DMS114 treated with DMSO at 0.1 percent for 48 hours (cell line): ENCODE measurements around the gene KRT23.
"Not testable (repeated sequence)": the region's sequence is repeated elsewhere in the genome, so short reads cannot be mapped to it uniquely, and the experiment has no call there.

Experiments used
- DNase-seq: peaks from one replicate; lab custom pipeline; 2025; ENCODE audit not compliant: unreplicated experiment; lab: John Stamatoyannopoulos, UW

Gene KRT23

DNA sequence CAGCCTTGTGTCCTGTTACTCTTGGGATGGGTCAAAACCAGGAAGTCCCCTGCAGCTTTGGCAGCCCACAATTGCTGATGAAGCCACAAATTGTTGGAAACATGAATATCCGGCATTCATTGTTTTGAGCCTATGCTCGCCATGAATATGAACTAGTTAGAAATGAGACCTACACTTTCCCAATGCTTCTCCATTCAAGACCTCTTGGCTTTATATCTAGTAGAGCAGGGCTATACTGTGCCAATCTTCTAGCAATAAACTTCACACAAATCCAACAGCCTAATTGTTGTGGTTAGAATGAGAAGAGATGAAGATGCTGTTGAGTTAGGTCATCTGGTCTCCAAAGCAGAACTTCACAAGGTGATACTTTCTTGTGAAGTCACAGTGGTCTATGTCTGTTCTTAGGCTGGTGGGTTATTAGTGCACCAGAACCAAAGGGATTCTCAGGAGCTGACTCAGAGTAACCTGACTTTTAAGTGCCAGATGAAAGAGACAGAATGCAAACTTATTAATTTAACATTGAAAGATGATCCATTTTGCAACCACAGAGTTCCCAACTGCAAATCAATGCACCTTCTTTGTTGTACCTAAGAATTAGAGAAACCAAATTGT is 13.7 kb upstream of the KRT23 start:
- DNase-seq: no peak

DNA sequence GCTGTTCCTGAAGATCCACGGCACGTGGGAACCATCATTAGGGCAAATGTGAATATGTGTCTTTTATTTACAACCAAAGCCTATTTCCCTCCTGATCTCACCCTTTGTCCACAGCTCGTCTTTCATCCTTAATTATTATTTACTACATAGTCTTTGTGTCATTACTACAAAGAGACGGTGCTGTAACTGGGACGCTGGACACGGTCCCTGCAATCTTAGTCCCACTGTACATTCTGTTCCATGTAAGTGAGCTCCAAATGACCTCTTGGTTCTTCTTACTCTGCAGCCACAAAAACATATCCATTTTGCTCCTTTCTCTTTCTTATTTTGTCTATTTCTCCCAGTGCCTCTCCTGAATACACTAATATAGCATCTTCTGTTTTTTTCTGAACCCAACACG is 12.7 kb upstream of the KRT23 start:
- DNase-seq: no peak

DNA sequence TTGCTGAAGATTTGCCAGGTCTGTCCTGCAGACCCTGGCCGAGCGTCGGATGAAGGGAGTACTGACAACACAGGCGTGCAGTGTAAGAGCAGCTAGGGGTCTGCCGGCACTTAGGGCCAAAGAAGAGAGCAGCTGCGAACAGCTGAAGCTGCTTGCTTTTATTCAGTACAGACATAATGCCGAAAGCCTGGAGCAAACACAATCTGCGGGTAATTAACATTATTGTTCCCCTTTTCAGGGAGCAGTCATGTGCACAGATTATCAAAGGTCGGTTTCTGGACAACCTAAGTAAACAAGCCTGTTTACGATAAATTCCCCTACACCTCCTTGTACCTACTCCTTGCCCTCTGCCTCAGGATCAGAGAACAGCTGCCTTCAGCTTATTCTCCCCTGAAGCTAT is 12.0 kb upstream of the KRT23 start:
- DNase-seq: no peak

DNA sequence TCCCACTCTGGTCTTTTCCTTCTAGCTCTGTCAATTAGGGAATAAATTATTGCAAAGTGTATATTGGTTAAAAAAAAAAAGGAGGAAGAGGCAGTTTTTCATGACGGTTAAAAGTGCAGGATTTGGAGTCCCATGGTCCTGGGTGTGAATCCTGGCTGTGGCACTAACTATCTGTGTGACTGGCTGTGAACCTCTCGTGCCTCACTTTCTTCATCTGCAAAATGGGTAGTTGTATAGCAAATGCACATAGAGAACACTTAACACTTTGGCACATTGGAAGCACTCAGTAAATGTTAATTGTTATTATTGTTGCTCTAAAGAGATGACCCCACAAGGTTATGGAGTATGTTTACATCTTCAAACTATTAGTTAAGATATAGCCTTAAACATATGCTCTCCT is 10.5 kb upstream of the KRT23 start:
- DNase-seq: no peak

DNA sequence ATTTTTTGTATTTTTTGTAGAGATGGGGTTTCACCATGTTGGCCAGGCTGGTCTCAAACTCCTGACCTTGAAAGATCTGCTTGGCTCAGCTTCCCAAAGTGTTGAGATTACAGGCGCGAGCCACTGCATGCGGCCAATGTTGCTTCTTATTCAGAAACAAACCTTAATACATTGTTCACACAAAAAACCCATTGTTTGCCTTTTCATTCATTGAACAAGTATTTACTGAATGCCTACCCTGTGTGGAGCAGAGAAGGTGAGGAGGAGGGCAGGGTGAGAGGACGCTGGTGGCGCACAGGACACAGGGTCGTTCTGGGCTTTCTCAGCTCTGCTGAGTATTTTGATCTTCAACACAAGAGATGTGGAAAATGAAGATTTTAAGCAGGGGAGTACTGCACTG is 8.0 kb upstream of the KRT23 start:
- DNase-seq: no peak

DNA sequence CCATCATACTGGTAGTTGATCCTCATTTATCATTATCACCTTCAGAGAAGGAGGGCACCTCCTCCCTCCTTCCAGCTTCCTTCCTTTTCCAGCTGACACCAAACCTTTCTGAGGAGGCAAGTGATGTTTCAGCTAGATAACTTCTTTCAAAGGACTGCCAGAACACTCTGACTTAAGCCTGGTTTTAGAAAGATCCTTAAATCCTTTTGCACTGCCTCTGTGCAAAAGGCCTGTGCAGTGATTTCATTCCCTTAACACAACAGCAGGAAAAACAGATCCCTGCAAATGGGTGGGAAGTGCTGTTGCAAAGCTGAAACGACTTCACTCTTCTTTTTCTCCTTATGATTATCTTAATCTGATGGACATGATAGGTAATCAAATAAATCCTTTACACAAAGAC is 7.1 kb upstream of the KRT23 start:
- DNase-seq: no peak

DNA sequence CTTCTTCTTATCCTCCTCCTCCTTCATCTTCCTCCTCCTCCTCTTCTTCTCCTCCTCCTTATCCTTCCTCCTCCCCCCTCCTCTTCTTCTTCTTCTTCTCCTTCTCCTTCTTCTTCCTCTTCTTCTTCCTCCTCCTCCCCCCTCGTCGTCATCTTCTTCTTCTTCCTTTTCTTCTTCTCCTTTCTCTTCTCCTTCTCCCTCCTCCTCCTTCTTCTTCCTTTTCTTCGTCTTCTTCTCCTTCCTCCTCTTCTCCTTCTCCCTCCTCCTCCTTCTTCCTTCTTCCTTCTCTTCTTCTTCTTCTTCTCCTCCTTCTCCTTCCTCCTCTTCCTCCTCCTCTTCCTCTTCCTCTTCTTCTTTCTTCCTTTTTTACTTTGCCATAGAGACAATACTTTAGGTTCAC is 5.1 kb upstream of the KRT23 start:
- DNase-seq: no peak

DNA sequence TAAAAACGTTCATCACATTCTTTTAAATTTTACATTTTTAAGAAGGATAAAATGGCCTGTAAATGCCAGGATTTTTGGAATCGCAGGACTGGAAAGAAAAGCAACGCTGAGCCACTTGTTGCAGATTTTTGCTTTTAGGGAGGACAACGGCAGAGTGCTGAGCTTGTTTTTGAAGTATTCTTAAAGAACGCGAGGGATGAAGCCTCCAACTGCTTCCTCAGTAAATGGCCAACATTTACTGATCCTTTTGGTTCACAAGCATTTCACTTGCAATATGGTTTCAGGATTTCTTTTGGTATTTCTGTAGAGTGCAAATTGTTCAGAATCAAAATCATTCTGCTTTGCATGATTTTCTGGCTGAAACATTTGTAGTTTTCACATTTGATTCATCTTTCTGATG is 2.8 kb upstream of the KRT23 start:
- DNase-seq: no peak

DNA sequence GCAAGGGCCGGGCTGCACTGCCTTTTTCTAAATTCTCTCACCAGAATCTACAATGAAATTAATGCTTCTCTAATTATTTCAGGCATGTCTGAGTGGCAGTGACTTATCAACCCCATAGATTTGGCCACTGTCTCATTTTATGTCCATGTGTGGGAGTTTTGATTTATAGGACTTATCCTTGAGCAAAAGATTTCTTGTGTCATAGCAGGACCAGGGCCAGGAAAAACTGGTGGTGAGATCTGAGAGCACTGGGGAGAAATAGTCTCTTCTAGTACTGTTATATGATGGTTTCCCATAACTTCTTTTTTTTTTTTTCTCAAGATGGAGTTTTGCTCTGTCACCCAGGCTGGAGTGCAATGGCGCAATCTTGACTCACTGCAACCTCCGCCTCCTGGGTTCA is 1.5 kb upstream of the KRT23 start:
- DNase-seq: no peak

DNA sequence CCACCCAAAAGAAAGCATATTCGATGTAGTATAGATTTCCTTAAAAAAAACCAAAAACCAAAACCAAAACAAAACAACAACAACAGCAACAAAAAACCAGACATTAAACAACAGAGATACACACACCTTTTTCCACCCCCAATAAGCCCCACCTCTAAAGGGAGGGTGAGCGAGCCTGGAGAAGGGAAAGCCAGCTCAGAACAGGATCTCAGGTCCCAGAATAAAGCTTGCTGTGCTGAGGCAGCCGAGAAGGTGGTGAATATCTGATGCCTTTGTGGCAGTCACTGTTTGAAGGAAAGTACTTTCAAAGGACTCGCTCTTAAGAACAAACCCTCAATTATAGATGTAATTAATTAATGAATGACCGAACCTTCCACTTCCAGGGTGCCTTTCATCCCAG is 470 bp downstream of the KRT23 start:
- DNase-seq: no peak

DNA sequence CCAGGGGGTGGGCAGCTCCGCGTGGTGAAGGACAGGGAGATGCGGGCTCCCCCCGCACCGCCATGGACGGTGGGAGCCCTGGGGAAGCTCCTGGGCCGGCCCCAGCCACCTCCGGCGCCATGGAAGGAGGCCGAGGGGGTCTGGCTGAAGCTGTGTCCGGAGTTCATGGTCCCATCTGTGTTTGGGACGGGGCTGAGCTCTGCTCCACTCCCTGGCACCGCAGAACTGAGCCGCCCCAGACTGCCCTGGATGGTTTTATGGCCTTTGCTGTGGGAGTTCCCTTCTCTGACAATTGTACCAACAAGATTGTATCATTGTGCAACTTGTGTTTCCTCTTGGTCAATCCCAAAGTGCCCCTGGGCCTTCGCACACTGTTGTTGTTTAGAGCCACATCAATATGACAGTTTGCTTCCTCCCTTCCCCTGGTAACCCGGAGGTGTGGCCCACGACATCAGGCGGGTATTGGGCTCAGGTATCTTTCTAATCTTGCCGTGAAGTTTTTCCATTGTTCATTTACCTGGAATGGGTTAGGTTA is 942 bp downstream of the KRT23 start:
- DNase-seq: no peak

DNA sequence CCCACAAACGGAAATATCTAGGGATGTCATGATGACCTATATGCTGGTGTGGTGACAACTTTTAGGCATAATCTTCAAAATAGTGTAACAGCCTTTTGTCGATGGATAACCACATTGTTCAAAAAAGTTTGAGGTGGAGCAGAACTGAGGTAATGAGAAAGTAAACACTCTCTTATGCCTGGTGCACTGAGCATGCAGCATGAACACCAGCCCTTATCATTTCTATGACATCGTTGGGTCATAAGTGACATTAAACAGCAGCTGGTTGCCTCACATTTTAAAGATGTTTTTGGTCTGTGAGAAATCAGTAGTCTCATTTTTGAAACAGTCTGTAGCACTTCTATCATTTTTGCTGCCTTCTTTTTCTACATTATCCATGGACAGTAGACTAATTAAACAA is 1.8 kb downstream of the KRT23 start:
- no peak for DNase-seq

DNA sequence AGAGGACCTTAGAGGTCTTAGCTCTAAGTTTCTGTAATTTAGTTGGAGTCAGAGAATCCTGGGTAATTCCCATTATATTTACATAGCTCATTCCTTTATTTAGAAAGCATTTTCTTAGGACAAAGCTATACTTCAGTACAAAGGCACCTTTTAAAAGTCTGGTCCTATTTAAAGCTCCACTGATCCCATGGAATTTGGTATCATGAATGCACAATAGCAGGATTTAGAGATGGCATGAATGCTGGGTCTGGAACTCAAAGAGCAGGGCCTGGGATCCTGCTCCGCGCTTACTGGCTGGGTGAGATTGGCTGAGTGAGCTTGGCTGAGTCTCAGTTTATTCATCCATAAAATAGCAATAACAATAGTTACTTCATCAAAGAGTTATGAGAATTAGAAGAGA is 4.8 kb downstream of the KRT23 start:
- no peak for DNase-seq

DNA sequence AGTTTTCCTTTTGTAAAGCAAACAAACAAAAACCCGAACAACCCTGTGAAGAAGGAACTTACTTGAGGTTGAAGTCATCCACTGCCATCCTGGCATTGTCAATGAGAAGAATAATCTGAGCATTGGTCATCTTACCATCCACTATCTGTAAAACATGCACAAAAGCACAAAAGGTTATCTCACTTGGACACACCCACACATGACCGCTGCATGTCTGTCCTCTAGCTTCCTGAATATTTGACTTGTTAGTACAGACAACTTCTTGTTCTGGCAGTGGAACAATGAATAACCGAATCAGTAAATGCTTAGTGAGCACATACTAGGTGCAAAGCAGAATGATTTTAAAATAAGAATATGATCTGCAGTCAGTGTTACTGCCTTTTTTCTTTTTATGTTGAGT is 6.1 kb downstream of the KRT23 start:
- no peak for DNase-seq

DNA sequence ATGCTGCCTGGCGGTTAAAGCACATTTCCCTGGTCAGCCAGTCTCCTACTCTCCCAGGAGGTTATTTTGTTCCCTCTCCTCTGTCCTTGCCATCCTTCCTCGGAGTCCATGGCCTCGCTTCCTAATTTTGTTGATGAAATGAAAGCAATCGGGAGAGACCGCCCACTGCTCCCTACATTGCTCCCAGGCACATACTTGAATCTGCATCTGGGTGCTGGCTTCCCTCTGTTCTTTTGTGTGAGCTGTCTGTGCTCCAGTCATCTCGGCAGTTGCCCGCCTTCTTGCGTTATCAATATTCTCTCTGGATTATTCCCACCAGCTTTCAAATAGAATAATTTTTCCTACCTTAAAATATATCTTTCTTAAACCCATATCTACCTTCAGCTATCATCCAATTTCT is 11.1 kb downstream of the KRT23 start:
- no peak for DNase-seq

DNA sequence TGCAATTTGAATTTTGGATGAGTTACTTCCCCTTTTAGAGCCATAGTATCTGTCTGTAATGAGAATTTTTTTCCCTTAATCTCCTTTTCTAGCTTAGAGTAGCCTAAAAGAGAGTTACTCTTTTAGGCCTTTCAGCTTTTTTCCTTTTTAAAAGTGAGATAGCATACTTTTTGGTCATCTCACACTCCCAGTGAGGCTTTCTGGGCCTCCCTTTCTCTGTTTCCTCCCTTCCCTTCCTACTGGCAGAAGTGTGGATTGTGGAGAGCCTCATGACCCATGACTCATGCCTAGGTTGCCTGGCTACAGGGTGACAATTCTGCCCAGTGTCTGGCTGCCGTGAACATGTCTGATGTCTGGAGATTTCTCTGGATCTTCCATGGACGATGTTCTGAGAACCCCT is 15.2 kb downstream of the KRT23 start:
- no peak for DNase-seq

DNA sequence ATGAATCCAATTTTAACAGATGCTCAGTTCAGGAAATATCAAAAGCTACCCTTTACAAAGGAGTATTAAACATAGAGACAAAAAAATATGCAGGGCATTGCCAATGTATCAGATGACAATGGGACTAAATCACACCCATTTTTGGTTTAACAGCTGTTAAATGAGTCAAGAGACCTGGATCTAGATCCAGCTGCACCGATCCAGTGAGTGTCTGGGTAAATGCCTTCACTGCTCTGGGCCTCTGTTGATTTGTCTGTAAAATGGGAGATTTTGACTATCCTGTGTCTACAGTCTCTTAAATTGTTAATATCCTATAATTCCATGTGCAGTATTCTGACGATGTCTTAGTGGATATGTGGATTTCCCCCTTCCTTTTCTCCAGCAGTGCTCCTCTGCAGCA is 16.4 kb downstream of the KRT23 start:
- DNase-seq: no peak

DNA sequence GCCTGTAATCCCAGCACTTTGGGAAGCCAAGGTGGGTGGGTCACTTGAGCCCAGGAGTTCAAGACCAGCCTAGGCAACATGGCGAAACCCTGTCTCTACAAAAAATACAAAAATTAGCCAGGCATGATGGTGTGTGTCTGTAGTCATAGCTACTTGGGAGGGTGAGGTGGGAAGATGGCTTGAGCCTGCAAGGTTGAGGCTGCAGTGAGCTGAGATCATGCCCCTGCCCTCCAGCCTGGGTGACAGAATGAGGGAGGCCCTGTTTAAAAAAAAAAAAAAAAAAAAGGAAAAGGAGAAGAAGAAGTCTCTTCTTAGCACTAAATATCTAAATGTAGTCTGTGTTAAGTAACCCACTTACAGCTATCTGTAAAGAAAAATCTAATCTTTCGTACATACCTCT is 20.3 kb downstream of the KRT23 start:
- not testable (repeated sequence) for DNase-seq

DNA sequence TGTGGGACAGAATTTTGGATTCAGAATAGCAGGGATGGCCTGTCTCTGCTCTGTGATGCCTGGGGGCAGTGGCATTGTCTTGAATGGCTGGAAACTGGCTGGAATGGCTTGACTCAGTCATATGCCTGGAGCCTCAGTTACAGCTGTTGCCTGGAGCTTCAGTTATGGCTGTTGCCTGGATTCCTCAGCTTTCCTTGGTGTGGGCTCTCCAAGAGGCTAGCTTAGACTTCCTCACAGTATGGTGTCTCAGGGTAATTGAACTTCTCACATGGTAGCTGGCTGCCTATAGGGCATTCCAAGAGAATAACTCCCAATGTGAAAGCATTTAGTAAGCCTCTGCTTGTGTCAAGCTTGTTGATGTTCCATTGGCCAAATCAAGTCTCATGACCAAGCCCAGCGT is 21.1 kb downstream of the KRT23 start:
- no peak for DNase-seq

DNA sequence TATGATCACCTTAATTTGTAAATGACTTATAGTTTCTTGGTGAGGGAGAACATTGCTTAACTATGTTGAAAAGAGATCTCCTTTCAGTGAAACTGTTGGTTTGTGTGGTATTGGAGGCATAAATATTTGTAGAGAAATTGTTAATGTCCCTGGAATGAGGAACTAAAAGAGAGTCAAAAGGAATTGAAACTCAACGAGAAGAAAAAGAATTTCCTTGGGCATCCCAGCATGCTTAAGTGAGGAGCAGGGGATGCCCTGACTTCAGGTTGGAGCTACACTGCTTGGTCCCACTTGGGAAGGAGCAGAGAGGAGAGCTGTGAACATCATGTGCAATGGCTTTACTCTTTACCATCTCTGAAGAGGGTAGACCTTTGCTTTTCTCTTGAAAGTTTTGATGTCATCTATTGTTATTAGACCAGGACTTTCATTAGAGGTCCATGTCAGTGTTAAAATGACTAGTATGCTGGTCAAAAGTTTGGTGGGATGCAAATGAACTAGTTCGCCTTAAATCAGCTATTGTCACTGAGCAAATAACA is 21.7 kb downstream of the KRT23 start:
- DNase-seq: no peak

DNA sequence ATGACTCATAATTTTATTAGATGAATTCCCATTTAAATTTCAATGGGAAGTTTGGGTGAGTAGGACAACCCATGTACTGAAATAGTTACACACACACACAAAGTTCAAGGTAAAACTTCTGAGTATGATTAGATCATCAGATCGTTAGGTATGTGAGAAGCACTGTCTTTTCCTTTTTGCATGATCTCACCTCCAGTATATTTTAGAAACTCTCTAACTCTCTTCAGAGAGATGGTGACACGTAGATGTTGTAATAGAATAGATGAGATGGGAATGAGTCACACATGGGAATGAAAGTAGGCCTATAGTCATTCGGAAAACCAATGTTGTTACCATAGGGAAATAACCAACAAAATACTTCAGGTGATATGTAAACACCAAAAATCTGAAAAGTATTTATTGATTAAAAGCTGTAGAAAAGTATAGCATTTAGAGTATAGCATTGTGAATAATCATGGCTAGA is 22.2 kb downstream of the KRT23 start:
- DNase-seq: no peak

DNA sequence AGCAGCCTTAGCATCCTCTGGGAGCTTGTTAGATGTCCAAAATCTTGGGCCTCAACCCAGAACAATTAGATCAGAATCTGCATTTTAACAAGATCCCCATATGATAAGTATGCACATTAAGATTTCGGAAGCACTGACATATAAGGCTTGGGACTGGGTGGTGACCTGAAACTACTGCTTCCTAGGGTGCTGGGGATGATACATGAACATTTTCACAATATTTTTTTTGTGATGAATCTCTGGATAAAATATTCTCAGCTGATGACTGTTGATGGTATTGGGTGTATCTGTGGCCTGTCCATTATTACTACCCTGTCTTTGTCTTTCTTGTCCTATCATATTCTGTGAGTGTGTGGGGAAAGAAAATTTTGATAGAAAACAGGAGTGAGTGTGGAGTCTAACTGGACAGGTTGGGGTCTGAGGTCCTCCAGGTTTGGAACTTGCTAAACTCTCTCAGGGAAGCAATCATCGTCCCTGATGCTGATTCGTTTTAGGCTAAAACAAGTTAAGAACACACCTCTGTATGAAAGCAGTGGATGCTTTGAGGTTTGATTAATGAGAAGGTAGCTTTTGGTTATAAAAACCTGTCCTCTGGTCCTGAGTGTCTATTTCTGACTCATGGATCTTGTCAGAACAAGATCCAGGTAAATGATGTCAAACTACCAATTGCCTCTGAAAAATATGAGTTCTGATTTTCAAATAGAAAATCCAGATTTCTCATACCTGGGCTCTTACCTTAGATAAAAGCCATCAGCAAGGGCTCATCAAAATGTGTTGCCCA is 23.2 kb downstream of the KRT23 start:
- DNase-seq: no peak
